HG03521 (cell line): Measurements from ENCODE around the gene ABHD11.
"Not testable (repeated sequence)": the region's sequence is repeated elsewhere in the genome, so short reads cannot be mapped to it uniquely, and the experiment has no call there.

ENCODE experiments used
- ATAC-seq: cut with Tn5 transposase; IDR thresholded peaks from one replicate; pipeline ENCODE4 v1.9.1; 2021; ENCODE audit warnings: mild to moderate bottlenecking, moderate library complexity; ENCODE audit not compliant: unreplicated experiment

ABHD11 gene

GRCh38 chr7:73746378-73746777, 7.8 kb upstream of the ABHD11 start:
- no peak for ATAC-seq

- no peak for ATAC-seq
These were observed 4.4 kb upstream of the ABHD11 start for GRCh38 chr7:73742753-73743641.

- ATAC-seq = no peak
These were observed 3.7 kb upstream of the ABHD11 start for GRCh38 chr7:73742338-73742752.

GRCh38 chr7:73741600-73741999, 3.0 kb upstream of the ABHD11 start:
- no peak for ATAC-seq

- ATAC-seq = no peak
These were observed 2.2 kb upstream of the ABHD11 start for GRCh38 chr7:73740771-73741170.

GRCh38 chr7:73740212-73740611, 1.6 kb upstream of the ABHD11 start:
- no peak for ATAC-seq

- no peak for ATAC-seq
These were observed 775 bp upstream of the ABHD11 start for GRCh38 chr7:73739387-73739767.

GRCh38 chr7:73738220-73738611, 386 bp downstream of the ABHD11 start:
- ATAC-seq = peak; percentile 14

GRCh38 chr7:73737491-73738219, 947 bp downstream of the ABHD11 start:
- no peak for ATAC-seq

- ATAC-seq = no peak
These were observed 1.7 kb downstream of the ABHD11 start for GRCh38 chr7:73736885-73737284.

GRCh38 chr7:73735528-73735905, 3.1 kb downstream of the ABHD11 start:
- no peak for ATAC-seq

GRCh38 chr7:73734619-73735527, 3.7 kb downstream of the ABHD11 start:
- no peak for ATAC-seq

GRCh38 chr7:73732397-73732796, 6.2 kb downstream of the ABHD11 start:
- ATAC-seq = no peak

GRCh38 chr7:73730485-73730884, 8.1 kb downstream of the ABHD11 start:
- ATAC-seq = no peak

- no peak for ATAC-seq
These were observed 10.1 kb downstream of the ABHD11 start for GRCh38 chr7:73728551-73728950.

- ATAC-seq = no peak
These were observed 10.7 kb downstream of the ABHD11 start for GRCh38 chr7:73727952-73728351.

- ATAC-seq = no peak
These were observed 12.5 kb downstream of the ABHD11 start for GRCh38 chr7:73726083-73726466.

GRCh38 chr7:73723813-73724212, 14.8 kb downstream of the ABHD11 start:
- ATAC-seq = no peak

GRCh38 chr7:73722785-73723184, 15.8 kb downstream of the ABHD11 start:
- no peak for ATAC-seq

GRCh38 chr7:73722182-73722581, 16.4 kb downstream of the ABHD11 start:
- not testable (repeated sequence) for ATAC-seq

GRCh38 chr7:73721377-73721817, 17.2 kb downstream of the ABHD11 start:
- no peak for ATAC-seq
